Measurements from ENCODE around the gene CCT2. TPM values are rescaled to one million over a fixed set of nuclear protein-coding genes. Genes with fewer than 3 reads are reported as not detected.
A peak's percentile ranks its signal among the peaks of the same experiment; 100 is the strongest.

CCT2 gene
- total and polyA plus RNA-seq, 2 of the 13 experiments (the other 11 are each of a cell fraction or from before 2014, with no cell fraction given), result 209 to 388 TPM

GRCh38 chr12:69570000-69570516, 15.2 kb upstream of the CCT2 start:
- no peaks in the 10 kb centered on the region for H4K20me1 ChIP-seq (ENCODE audit: insufficient read depth, low read length)
- in situ Hi-C loops (cut with HindIII; ENCODE audit: extremely low pct_ligation_motif_present, low pct_unique_long_range_greater_than_20kb), result loop anchor here (5.0 to 10.0 kb wide), 3 partner anchors 98 to 275 kb away; partner anchors contain the start of gene FRS2
- no peaks in the 10 kb centered on the region for H3K4me1 ChIP-seq (ENCODE audit: insufficient read depth, low read length)
- H3K4me2 ChIP-seq (ENCODE audit: low read depth, low read length), result no peak overlapping the region
- H3K9me3 ChIP-seq (ENCODE audit: low read length), result no peaks in the 10 kb centered on the region
- H3K4me3 ChIP-seq (replicated peaks in 1 of 3; ENCODE audit: insufficient read depth in 1 of 3, low read depth in 2 of 3, low read length in 3 of 3), result no peak overlapping the region
- peaks cover 12 to 54% of the 10 kb centered on the region in 2 experiments for H3K36me3 ChIP-seq (replicated peaks in 1 of 2; ENCODE audit: control insufficient read depth in 1 of 2, insufficient read depth in 2 of 2, low read length in 2 of 2)
- intact Hi-C loops (cut with micrococcal nuclease; ENCODE audit: unreplicated experiment), result loop anchor here (1.0 to 2.0 kb wide), 4 partner anchors 99 to 279 kb away; partner anchors contain the start of gene FRS2
- WGBS (ENCODE audit: low lambda C conversion rate), result 90% methylated on average over 10 of the region's 10 CpGs
- no TSS peak for BruUV-seq (replicated peaks)
- POLR2A ChIA-PET, result no interaction called here
- TF ChIP-seq RBM22 (optimal IDR thresholded peaks at IDR 0.05; ENCODE audit: low read length) (peak; percentile 18), THAP7 (CRISPR knock-in tag; IDR thresholded peaks at IDR 0.05) (no peak), FOXA3 (CRISPR knock-in tag; IDR thresholded peaks at IDR 0.05) (no peak)
- no peaks in the 10 kb centered on the region for H3K27me3 ChIP-seq (ENCODE audit: control insufficient read depth in 1 of 2, insufficient read depth in 2 of 2, low read length in 2 of 2)
- FAIRE-seq, result no peak
- H3K27ac ChIP-seq (ENCODE audit: extremely low read length, insufficient read depth, low read length), result no peak overlapping the region
- H3K79me2 ChIP-seq (ENCODE audit: insufficient read depth, low read length), result no peaks in the 10 kb centered on the region
- no peak for ATAC-seq
- no peak overlapping the region for H3K9ac ChIP-seq (ENCODE audit: insufficient read depth, low read depth, low read length)
- CTCF ChIA-PET (ENCODE audit: low intra/inter-chr PET ratio, low total read pairs), result interaction anchor here (1.4 to 2.7 kb wide), 5 partner anchors 99 to 279 kb away, joined by 4 to 27 read pairs (median 13); partner anchors contain the start of gene FRS2
- DNase-seq (ENCODE audit: low spot score), result no peak
- H2AFZ ChIP-seq (ENCODE audit: low read length), result no peak overlapping the region

GRCh38 chr12:69570545-69571399, 14.5 kb upstream of the CCT2 start:
- no TSS peak for BruUV-seq (replicated peaks)
- Histone ChIP-seq H3K4me1 (ENCODE audit: insufficient read depth, low read length) (no peaks in the 10 kb centered on the region), H3K79me2 (ENCODE audit: insufficient read depth, low read length) (no peaks in the 10 kb centered on the region), H2AFZ (ENCODE audit: low read length) (no peak overlapping the region), H3K27me3 (ENCODE audit: control insufficient read depth in 1 of 2, insufficient read depth in 2 of 2, low read length in 2 of 2) (no peaks in the 10 kb centered on the region), H4K20me1 (ENCODE audit: insufficient read depth, low read length) (no peaks in the 10 kb centered on the region), H3K9ac (ENCODE audit: insufficient read depth, low read depth, low read length) (no peak overlapping the region), H3K9me3 (ENCODE audit: low read length) (no peaks in the 10 kb centered on the region), H3K4me2 (ENCODE audit: low read depth, low read length) (no peak overlapping the region), H3K27ac (ENCODE audit: extremely low read length, insufficient read depth, low read length) (no peak overlapping the region), H3K4me3 (replicated peaks in 1 of 3; ENCODE audit: insufficient read depth in 1 of 3, low read depth in 2 of 3, low read length in 3 of 3) (no peak overlapping the region), H3K36me3 (replicated peaks in 1 of 2; ENCODE audit: control insufficient read depth in 1 of 2, insufficient read depth in 2 of 2, low read length in 2 of 2) (peaks cover 11 to 58% of the 10 kb centered on the region in 2 experiments)
- POLR2A ChIA-PET, result interaction anchor here (0.5 to 1.4 kb wide), 3 partner anchors 15 to 280 kb away, joined by 3 to 4 read pairs (median 3); partner anchors contain the start of gene CCT2
- DNase-seq (ENCODE audit: low spot score), result peak; percentile 54
- FAIRE-seq, result peak; percentile 73
- 65% methylated on average over 6 of the region's 6 CpGs for WGBS (ENCODE audit: low lambda C conversion rate)
- in situ Hi-C loops (cut with HindIII; ENCODE audit: extremely low pct_ligation_motif_present, low pct_unique_long_range_greater_than_20kb), result loop anchor here (5.0 to 10.0 kb wide), 3 partner anchors 98 to 276 kb away; partner anchors contain the start of gene FRS2
- peak; percentile 70 for ATAC-seq
- CTCF ChIA-PET (ENCODE audit: low intra/inter-chr PET ratio, low total read pairs), result interaction anchor here (1.0 to 2.7 kb wide), 6 partner anchors 100 to 280 kb away, joined by 3 to 27 read pairs (median 10); partner anchors contain the start of gene FRS2
- intact Hi-C loops (cut with micrococcal nuclease; ENCODE audit: unreplicated experiment), result loop anchor here (1.0 to 2.0 kb wide), 5 partner anchors 100 to 280 kb away; partner anchors contain the start of gene FRS2
- TF ChIP-seq ZNF557 (CRISPR knock-in tag; IDR thresholded peaks at IDR 0.05) (no peak), STAG1 (CRISPR knock-in tag; IDR thresholded peaks at IDR 0.05) (peak; percentile 75), SAFB2 (CRISPR knock-in tag; IDR thresholded peaks at IDR 0.05; ENCODE audit: borderline replicate concordance, low read depth) (no peak), PRMT3 (CRISPR knock-in tag; IDR thresholded peaks at IDR 0.05; ENCODE audit: borderline replicate concordance, low read depth) (no peak), ARNTL (CRISPR knock-in tag; IDR thresholded peaks at IDR 0.05) (no peak), SRY (CRISPR knock-in tag; IDR thresholded peaks at IDR 0.05) (no peak), SMC3 (IDR thresholded peaks at IDR 0.05; ENCODE audit: low read length) (peak; percentile 89), ZNF558 (CRISPR knock-in tag; IDR thresholded peaks at IDR 0.05; ENCODE audit: borderline replicate concordance) (no peak), ZNF33A (CRISPR knock-in tag; IDR thresholded peaks at IDR 0.05; ENCODE audit: borderline replicate concordance) (no peak), CTCF (CRISPR knock-in tag; IDR thresholded peaks at IDR 0.05) (peak; percentile 72)
